SK-N-DZ (cell line): Measurements from ENCODE around the gene MRPL32. TPM values are rescaled to one million over a fixed set of nuclear protein-coding genes. Genes with fewer than 3 reads are reported as not detected.
"Not testable (repeated sequence)": the region's sequence is repeated elsewhere in the genome, so short reads cannot be mapped to it uniquely, and the experiment has no call there.

ENCODE experiments used
- DNase-seq: peaks from one replicate; pipeline ENCODE4 v3.0.0-alpha.2; 2015; ENCODE audit warnings: low spot score
- polyA plus RNA-seq, 2 experiments: library from polyadenylated mRNA; depleted of rRNA; stranded (reverse); fragments of >200 nt; gene quantifications; 2 replicates each; pipeline ENCODE4 v1.2.3, GENCODE V29; 2014

Gene MRPL32
- 100 and 142 TPM in 2 replicates for polyA plus RNA-seq (2014; cell fraction: cytosol; rRNA removed)
- 260 and 279 TPM in 2 replicates for polyA plus RNA-seq (2014; cell fraction: nucleus; rRNA removed)

DNA sequence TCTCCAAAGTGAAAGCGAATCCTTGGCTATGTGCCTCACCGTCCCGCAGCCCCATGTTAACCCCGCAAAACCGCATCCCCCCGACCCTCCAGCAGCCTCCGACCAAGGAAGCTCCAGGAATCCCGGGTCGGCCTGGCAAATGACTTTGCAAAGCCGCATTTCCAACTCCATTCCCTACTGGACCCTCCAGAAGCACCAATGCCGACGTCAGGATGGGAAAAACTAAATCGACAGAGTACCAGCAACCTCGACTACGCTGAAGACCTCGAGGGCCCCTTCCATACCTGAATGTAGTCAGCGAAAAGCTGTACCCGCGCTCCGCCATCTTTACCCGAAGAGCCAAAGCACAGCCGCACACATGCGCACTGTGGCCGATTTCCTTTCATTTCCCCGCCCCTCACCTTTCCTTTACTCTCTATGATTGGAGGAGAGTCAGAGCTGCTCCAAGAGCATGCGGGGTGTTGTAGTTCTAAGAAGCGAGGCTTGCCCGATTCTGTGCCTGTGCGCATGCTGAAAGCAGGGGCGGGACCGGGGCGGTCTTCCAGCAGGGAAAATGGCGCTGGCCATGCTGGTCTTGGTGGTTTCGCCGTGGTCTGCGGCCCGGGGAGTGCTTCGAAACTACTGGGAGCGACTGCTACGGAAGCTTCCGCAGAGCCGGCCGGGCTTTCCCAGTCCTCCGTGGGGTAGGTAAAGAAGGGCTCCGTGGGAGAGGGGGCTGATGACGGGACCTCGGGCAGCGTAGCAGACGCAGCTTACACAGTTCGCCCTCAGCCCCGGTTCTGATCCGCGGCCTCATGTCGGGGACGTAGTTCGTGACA is at the start of gene MRPL32, which contains the start of gene PSMA2:
MRPL32 (plus strand) TSS at position 543 of the 818 bp plus-strand sequence; CDS start at position 554, 11 bp downstream.
PSMA2 (minus strand) TSS at position 341 of the 818 bp plus-strand sequence; CDS start at position 325, 16 bp downstream.
- DNase-seq: peak; percentile 98

DNA sequence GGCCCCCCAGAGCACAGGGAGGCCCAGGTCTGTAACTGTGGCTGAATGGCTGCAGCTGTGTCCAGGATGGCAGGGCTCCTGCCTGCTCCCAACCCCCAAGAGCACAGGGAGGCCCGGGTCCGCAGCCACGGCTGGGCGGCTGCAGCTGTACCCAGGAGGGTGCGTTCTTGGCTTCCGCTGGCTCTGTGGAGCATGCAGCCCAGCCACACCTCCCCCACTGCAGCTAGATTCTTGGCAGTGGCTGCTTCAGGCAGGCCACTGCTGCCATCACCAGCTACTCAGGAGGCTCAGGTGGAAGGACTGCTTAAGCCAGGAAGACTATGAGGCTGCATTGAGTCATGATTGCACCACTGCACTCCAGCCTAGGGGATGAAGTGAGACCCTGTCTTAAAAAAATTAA is 48.2 kb upstream of the MRPL32 start:
- peak; percentile 62 for DNase-seq

DNA sequence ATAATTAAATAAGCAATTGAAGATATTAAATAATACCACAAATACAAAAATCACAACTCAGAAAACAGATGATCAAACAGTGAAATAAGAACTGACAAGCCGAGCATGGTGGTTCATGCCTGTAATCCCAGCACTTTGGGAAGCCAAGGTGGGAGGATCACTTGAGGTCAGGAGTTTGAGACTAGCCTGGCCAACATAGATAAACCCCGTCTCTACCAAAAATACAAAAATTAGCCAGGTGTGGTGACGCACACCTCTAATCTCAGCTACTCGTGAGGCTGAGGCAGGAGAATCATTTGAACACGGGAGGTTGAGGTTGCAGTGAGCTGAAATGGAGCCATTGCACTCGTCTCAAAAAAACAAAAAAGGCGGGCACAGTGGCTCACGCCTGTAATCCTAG is 47.0 kb upstream of the MRPL32 start:
- not testable (repeated sequence) for DNase-seq

DNA sequence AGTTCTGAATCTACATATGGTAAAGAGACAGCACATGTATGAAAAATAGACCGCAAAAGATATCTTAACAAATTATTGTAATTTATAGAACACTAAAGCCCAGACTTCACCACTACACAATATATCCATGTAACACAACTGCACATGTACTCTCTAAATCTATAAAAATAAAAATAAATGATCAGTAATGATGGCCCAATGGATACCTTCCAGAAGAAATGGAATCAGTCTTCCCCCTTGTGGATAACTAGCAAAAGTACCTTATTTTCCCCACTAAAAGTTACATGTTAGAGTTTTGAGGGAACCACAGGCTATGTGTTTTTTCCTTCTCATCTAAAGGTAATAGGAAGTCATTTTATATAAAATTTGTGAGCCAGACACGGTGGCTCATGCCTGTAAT is 46.0 kb upstream of the MRPL32 start:
- DNase-seq: no peak

DNA sequence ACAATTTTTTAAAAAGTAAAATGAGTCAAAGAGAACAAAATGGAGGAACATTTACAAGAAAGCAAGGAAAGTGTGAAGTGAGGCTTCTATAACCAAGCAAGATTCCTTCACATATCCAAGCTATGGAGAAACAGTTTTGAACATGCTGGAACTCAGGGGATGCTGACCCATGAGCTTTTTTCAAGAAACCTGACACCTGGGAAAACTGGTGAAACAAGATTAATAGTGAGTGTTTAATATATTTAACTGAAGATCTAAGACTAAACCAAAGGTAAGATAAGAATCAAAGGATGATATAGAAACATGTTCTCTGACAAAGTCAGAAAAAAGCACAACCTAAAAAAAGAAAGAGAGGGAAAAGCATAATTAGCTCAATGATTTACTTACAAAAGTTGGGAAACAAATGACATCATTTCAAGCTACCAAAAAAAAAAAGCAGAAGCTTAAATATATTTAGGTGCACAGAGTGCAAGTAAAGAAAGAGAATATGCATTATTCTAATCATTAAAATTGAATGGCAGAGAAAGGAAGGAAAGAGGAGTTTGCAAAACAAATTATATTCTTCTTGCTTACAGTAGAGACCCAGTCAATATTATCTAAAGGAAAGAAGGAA is 45.2 kb upstream of the MRPL32 start:
- DNase-seq: no peak

DNA sequence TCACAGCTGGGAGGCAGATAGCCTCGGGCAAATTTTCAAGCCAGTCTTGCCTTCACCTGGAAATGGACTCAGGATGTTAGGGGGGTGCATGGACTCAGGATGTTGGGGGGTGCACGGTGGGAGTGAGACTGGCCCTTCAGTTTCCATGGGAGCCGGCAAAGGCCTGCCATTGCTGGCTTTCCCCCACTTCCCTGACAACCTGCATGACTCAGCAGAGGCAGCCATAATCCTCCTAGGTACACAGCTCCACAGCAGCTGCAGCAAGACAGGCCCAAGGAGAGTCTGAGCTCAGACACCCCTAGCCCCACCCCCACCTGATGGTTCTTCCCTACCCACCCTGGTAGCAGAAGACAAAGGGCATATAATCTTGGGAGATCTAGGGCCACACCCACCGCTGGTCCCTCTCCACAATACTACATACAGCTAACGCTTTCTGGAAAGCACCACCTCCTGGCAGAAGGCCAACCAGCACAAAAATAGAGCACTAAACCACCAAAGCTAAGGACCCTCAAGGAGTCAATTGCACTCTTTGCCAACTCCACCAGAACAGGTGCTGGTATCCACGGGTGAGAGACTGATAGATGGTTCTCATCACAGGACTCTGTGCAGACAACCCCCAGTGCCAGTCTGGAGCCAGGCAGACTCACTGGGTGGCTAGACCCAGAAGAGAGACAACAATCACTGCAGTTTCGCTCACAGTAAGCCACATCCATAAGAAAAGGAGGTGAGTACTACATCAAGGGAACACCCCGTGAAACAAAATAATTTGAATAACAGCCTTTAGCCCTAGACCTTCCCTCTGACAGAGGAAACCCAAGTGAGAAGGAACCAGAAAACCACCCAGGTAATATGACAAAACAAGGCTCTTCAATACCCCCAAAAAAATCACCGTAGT is 38.6 kb upstream of the MRPL32 start:
- DNase-seq: no peak

DNA sequence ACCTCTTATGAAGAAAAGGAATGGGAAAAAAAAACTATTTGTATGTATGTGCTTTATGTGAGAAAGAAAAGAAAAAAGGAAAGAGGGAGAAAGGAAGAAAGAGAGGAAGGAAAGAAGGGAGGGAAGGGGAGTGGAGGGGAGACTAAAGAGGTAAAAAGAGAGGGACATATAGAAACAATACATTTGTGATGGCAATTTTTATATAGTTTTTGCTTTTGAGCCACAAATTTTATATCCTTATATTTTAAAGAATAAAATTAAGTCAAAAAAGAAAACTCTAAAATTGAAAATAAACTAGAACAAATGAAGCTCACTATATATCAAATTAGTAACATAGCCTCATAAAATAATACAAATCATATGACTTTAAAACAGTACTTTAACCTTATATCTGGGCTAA is 31.3 kb upstream of the MRPL32 start:
- no peak for DNase-seq

DNA sequence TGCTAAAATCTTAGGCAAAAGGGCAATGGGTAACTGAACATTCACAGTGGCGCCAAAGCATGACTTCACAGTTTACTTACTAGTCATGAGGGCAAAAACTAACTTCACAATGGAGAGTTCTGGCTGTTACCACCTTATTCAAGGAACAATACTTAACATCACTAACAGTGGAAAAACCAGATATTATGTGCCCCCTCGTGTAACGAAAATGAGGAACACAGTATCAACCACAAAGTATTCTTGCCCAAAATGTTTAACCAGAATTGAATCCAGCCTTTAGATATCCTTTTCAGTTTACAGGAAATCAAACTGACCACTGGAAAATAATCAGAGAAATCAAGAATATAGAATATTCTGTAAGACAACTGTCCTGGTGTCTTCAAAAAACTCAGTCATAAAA is 29.8 kb upstream of the MRPL32 start:
- no peak for DNase-seq

DNA sequence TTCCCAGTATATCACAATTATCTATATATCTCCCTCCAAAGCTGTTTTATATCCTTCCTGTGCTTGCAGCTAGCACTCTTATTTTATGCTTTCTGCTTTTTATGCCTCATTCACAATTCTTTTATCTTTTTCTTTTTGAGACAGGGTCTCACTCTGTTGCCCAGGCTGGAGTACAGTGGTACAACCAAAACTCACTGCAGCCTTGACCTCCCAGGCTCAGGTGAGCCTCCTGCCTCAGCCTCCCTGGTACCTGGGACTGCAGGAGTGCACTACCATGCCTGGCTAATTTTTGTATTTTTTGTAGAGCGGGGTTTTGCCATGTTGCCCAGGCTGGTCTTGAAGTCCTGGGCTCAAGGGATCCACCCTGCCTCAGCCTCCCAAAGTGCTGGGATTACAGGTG is 26.0 kb upstream of the MRPL32 start:
- DNase-seq: no peak

DNA sequence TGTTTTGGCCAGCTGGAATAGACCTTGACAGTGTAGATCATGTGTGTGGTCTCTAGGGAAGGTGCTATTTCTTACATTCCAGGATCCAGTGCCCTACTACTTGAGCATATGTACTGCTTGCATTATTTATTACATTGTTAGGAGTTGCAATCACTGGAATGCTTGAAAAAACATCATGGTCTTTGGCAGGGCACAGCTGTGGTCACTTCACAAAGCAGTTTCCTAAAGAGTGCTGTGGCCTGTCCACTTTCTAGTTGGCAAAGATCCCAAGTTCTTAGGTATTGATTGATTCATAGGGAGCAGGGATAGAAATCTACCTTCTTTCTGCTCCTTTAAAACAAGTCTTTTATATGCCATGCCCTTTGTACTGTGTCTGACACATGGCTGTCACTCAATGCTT is 24.9 kb upstream of the MRPL32 start:
- DNase-seq: no peak

DNA sequence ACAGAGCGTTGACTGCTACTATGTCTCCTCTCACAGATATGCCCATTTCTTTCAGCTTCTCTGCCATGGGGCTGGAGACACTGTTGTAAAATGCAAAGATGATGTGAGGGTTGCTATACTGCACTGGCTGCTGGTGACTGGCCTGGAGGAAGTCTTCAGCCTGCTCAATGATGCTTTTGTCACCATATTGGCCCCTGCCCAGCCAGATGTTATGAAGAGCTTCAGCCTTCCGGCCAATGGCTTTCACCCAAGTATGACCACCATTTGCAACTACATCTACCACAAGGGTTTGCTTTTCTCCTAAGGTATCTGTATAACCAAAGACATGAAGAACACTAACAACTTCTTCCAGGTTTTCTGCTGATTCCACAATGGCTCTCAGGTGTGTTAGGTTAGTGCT is 21.9 kb upstream of the MRPL32 start:
- DNase-seq: no peak

DNA sequence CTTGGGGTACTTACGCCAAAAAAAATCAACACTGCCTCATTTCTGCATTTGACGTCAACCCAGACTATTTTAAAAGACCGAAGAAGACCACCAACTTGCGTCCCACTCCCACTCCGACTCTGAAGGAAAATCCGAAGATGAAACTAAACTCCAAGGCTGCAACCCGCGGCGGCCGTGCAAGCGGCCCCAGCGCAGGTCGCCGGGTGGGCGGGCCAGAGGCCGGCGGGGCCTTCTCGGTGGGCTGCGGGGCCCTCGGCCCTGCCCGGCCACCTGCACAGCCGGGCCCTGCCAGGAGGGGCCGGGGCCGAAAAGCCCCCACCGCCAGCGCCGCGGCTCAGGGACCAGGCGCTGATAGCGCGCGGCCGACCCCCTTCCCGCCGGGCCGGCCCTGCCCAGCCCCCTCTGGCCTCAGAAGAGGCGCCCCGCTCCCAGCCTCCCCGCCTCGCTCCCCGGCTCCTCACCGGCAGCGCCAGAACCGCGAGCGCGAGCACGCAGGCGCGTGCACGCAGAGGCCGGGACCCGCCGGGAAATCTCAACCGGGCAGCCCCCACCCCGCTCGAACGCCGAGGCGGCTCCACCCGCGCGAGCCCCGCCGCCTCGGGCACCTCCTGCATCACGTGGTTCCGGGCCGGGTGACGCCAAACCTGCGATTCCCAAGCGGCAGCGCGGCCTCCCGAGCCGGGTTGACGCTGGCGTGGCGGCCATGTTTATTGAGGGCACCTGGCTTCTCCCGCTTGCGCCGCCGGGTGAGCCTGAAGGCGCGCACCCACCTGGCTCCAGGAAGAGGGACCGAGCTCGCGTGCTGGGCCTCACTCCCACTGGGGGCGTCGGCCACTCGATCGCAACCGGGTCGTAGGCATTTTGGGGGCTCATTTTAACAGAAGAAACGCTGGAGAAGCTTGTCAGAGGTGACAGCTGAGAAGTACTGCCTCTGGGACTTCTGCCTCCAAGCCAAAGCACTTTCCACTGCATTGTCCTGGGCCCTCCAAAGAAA is 20.4 kb upstream of the MRPL32 start, which contains the start of gene C7orf25:
C7orf25 (minus strand) TSS at position 617 of the 994 bp plus-strand sequence. CDS start 1,170 bp downstream, outside the sequence.
- peak; percentile 96 for DNase-seq

DNA sequence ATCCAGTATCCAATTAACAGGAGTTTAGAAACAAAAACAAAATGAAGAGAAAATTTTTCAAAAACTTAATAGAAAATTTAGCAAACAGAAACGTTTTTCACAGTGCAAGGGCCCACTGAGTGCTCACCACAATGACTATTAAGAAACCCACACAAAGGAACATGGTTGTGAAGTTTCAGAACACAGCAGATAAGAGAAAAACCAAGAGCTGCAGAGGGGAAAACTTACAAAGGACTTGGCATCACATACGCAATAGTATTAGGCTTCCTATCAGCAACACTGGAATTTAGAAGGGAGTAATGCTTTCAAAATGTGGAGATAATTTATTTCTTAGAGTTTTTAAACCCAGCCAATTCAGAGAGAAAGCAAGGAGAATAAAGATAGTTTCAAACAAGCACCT is 18.6 kb upstream of the MRPL32 start:
- DNase-seq: no peak

DNA sequence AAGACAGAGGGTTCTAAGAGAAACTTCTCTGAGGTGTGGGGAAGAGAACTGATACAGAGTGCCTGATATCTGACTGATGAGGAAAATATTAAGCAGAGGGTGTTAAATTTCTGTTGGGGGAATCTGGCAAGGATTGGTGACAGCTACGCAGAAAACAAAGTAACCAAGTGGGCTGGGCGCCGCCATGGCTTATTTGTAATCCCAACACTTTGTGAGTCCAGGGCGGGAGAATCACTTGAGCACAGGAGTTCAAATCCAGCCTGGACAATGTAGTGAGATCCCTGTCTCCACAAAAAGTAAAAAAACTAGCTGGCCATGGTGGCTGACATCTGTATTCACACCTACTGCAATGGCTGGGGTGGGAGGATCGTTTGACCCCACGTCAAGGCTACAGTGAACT is 18.2 kb upstream of the MRPL32 start:
- DNase-seq: no peak

DNA sequence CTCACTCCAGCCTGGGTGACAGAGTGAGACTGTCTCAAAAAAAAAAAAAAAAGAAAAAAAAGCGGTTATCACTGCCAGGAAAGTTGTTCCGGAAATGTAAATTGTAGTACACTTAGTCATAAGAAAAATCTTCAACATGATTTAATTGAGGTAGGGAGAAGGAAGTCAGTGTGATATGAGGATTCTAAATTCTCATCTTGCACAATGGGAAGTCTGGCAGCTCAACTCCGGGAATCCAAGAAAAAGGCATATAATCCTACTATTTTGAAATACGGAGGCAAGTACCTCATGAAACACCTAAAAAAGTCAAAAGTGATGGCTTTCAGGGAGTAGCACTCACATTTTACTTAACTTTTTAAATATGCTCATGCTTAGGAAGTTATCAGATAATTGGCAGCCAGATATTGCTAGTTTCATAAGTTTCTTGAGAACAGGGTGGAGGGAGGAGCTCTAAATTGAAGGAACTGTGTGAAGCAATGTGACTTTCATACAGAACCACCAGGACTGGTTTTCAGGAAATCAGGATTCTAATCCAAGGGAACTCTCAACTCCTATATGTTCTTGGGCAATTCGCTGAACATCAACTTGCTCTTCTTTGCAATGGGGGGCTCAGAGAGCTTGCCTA is 17.6 kb upstream of the MRPL32 start:
- no peak for DNase-seq

DNA sequence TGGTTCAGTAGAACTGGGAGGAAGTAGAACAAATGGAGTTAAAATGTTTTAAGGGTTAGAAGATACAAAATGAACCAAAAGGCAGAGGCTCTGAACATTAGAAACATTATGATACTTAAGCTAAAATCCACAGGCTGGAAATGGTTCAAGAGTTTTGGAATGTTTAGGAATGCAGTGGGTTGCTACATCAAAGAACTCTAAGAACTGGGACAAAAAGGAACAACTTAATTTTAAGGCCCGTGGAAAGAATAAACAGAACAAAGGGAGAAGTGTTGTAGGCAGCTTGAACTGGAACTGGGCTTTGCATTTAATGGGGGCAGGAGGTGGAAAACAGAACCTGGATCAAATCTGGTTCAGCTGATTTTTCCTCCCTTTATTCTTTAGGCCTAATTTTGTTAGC is 16.8 kb upstream of the MRPL32 start:
- no peak for DNase-seq

DNA sequence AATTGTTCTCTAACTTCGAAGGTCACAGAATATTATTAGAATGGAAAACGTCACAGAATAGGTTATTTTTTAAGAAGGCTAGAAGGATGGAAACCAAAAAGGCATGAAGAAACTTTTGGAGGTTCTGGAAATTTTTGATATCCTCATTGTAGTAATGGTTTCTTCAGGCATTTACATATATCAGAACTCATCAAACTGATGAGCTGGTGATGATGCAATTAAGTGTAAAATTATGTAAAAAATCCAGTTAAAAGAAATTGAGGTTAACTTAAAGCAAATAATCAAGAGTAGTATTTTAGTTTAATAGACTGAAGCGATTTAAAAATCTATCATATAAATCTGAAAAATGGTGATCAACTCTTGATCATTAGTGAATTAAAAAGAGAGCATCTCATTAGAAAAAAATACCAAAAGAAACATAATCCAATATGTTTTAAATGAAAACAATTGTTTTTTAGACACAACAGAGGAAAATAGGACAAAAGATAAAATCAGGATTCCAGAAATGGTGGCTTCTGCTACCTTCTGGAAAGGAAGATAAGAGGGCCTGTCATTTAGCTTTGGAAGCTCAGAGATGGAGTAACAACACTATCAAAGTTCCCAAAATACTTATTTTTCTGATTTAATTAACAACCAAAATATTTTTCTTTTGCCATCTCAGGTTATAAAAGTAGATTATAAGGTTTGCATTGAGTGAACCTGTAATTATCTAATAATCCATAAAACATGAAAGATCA is 10.0 kb upstream of the MRPL32 start:
- no peak for DNase-seq

DNA sequence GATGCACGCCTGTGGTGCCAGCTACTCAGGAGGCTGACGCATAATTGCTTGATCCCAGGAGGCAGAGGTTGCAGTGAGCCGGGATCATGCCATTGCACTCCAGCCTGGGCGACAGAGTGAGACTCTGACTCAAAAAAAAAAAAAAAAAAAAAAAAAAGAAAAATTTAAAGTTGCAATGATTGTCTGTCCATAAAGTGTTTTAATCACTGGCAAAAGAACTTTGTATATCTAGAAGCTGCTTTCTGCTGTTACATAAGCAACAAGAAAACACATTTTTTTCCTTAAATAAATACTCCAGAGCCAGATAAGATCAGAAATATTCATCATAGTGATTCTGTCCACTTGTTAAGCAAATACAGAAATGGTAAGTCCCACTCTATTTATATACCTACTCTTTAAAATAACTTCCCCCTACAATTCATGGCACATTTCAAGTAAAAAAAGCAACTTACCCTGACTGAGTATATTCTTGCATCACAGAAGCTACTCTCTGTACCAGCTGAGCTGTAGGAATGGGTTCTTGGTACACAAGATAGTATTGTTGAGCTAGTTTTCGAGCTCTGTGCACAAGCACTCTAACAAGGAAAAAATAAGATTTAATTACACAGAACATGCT is 7.8 kb upstream of the MRPL32 start:
- DNase-seq: no peak

DNA sequence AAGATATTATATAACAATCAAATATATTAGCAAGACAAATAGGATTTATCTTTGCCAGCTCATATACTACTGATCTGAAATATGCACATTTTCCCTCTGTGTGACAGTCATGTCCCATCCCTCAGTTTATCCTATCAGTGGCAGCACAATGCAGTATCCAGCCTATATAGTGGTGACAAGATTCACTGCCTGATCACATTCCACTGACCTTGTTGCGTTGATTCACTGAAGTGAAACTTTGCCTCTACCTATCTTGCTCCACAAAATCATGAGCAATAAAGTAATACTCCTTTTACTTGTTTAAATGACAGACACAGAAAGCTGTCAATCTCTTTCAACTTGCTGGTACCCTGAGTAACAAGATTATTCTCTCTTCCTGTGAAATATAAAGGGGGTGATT is 6.5 kb upstream of the MRPL32 start:
- no peak for DNase-seq
